NB4 (cell line): Measurements from ENCODE around the gene TBXAS1.

ENCODE experiments used
- DNase-seq: peaks from one replicate; pipeline ENCODE4 v3.0.0; 2010; ENCODE audit warnings: low read depth
- H3K4me3 ChIP-seq: one replicate; pipeline ENCODE4 v1.5.1; 2011; ENCODE audit warnings: mild to moderate bottlenecking, low read depth, low read length, moderate library complexity
- CTCF ChIP-seq: IDR thresholded peaks from one replicate; pipeline ENCODE4 v1.5.1; 2012; ENCODE audit warnings: low read depth, low read length
- MAX ChIP-seq: IDR thresholded peaks from 2 replicates; pipeline ENCODE4 v1.6.1; 2011; ENCODE audit warnings: low read depth, low read length
- MYC ChIP-seq: IDR thresholded peaks from 2 replicates; pipeline ENCODE4 v1.6.1; 2011; ENCODE audit warnings: low read depth, low read length
- POLR2A ChIP-seq: IDR thresholded peaks from 2 replicates; pipeline ENCODE4 v1.6.1; 2011; ENCODE audit warnings: mild to moderate bottlenecking; ENCODE audit not compliant: insufficient read length; ENCODE audit errors: extremely low read depth

The TBXAS1 gene

GRCh38 chr7:139976055-139976837 lies 147.2 kb downstream of the TBXAS1 start:
- DNase-seq: no peak
- H3K4me3 ChIP-seq: no peak overlapping the region
- TF ChIP-seq CTCF: no peak
- no peak for TF ChIP-seq MYC
- no peak for TF ChIP-seq POLR2A
- TF ChIP-seq MAX: no peak

GRCh38 chr7:139976838-139977656 lies 148.0 kb downstream of the TBXAS1 start:
- H3K4me3 ChIP-seq: no peak overlapping the region
- peak; percentile 54 for DNase-seq
- TF ChIP-seq POLR2A (no peak), CTCF (no peak), MYC (no peak), MAX (no peak)

GRCh38 chr7:139981511-139981895 lies 152.4 kb downstream of the TBXAS1 start:
- no peak for TF ChIP-seq MAX
- no peak for DNase-seq
- no peak overlapping the region for H3K4me3 ChIP-seq

- no peak for DNase-seq
- no peak overlapping the region for H3K4me3 ChIP-seq
- TF ChIP-seq POLR2A (no peak), MYC (no peak), MAX (no peak), CTCF (no peak)
These were observed 154.2 kb downstream of the TBXAS1 start for GRCh38 chr7:139982927-139983920.

- no peak for TF ChIP-seq MAX
- TF ChIP-seq MYC: no peak
- no peak for TF ChIP-seq POLR2A
- TF ChIP-seq CTCF: no peak
- DNase-seq: no peak
These were observed 155.8 kb downstream of the TBXAS1 start for GRCh38 chr7:139984642-139985539.

More at GRCh38 chr7:139984642-139985539, 155.8 kb downstream of the TBXAS1 start:
- H3K4me3 ChIP-seq: no peak overlapping the region
